ENCODE results near the gene YTHDC2.
A peak's percentile ranks its signal among the peaks of the same experiment; 100 is the strongest.

The YTHDC2 gene

GRCh38 chr5:113505181-113505580, 8.3 kb upstream of the YTHDC2 start:
- Histone ChIP-seq H3K4me3 (ENCODE audit: severe bottlenecking) (no peak overlapping the region), H3K9me3 (ENCODE audit: severe bottlenecking) (no peaks in the 10 kb centered on the region), H3K27me3 (ENCODE audit: insufficient read depth, poor library complexity, severe bottlenecking) (no peaks in the 10 kb centered on the region), H3K4me1 (ENCODE audit: insufficient read depth, poor library complexity, severe bottlenecking) (peaks cover 9% of the 10 kb centered on the region), H3K36me3 (ENCODE audit: low read depth) (no peaks in the 10 kb centered on the region), H3K27ac (ENCODE audit: poor library complexity, severe bottlenecking) (no peak overlapping the region)
- TF ChIP-seq CTCF (IDR thresholded peaks at IDR 0.05; ENCODE audit: poor library complexity, severe bottlenecking), result no peak
- DNase-seq (ENCODE audit: low spot score) (no peak), ATAC-seq (ENCODE audit: low read depth) (peak; percentile 99)

DNA sequence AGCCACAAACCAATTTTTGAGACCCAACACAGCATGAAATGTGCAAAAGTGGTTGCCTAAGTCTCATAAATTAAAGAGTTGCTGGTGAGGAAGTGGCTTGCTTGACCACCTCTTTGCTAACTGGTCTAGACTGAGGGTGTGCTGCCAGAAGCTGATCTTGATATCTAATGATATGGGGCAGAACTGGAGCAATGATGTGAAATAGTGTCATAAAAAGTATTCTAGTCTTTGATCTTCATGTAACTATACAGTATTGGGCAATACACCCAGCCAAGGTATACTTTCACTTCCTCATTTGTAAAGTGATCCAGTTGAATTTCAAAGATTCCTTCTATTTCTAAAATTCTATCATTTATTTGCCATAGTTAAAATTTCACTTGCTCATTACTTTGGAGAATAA, 5.9 kb upstream of the YTHDC2 start:
- DNase-seq (ENCODE audit: low spot score) (no peak), ATAC-seq (ENCODE audit: low read depth) (no peak)
- H3K27me3 ChIP-seq (ENCODE audit: insufficient read depth, poor library complexity, severe bottlenecking), result no peaks in the 10 kb centered on the region
- no peak for TF ChIP-seq CTCF (IDR thresholded peaks at IDR 0.05; ENCODE audit: poor library complexity, severe bottlenecking)
- H3K4me3 ChIP-seq (ENCODE audit: severe bottlenecking), result no peak overlapping the region
- no peaks in the 10 kb centered on the region for H3K36me3 ChIP-seq (ENCODE audit: low read depth)
- H3K9me3 ChIP-seq (ENCODE audit: severe bottlenecking), result no peaks in the 10 kb centered on the region
- no peak overlapping the region for H3K27ac ChIP-seq (ENCODE audit: poor library complexity, severe bottlenecking)
- peaks cover 10% of the 10 kb centered on the region for H3K4me1 ChIP-seq (ENCODE audit: insufficient read depth, poor library complexity, severe bottlenecking)

- H3K4me3 ChIP-seq (ENCODE audit: severe bottlenecking), result no peak overlapping the region
- no peak for DNase-seq (ENCODE audit: low spot score)
- H3K9me3 ChIP-seq (ENCODE audit: severe bottlenecking), result no peaks in the 10 kb centered on the region
- H3K4me1 ChIP-seq (ENCODE audit: insufficient read depth, poor library complexity, severe bottlenecking), result peaks cover 15% of the 10 kb centered on the region
- no peaks in the 10 kb centered on the region for H3K27me3 ChIP-seq (ENCODE audit: insufficient read depth, poor library complexity, severe bottlenecking)
- no peak for ATAC-seq (ENCODE audit: low read depth)
- no peak overlapping the region for H3K27ac ChIP-seq (ENCODE audit: poor library complexity, severe bottlenecking)
- no peaks in the 10 kb centered on the region for H3K36me3 ChIP-seq (ENCODE audit: low read depth)
- TF ChIP-seq CTCF (IDR thresholded peaks at IDR 0.05; ENCODE audit: poor library complexity, severe bottlenecking), result no peak
Observed at GRCh38 chr5:113508756-113509155, 4.7 kb upstream of the YTHDC2 start.

DNA sequence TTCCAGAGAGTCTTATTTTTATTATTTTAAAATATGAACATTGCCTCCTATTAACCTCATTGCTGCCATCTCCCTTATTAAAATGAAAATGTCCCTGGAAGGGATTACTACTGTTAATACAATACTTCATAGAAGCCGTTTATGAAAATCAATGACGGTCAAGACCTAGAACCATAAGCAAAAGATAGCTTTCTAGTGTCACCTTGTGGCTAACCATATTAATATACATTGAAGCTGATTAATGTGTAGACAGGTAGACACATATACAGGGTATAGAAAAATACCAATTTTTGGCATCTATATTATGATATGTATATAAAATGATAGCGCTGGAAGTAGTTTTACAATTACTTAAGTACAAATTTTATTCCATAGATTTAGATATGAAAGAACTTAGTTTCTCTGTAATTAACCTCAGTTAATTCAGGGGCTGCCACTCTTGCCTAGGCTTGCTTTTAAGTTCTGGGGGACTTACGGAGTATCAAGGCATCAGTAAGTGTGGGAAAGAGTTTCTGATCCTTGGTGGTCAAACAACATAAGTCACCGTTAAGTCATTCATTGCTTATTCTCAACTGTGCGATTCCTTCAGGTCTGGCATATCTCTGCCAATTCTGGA, 2.5 kb upstream of the YTHDC2 start:
- peak; percentile 59 for ATAC-seq (ENCODE audit: low read depth)
- peak; percentile 96 for TF ChIP-seq CTCF (IDR thresholded peaks at IDR 0.05; ENCODE audit: poor library complexity, severe bottlenecking)
- H3K4me3 ChIP-seq (ENCODE audit: severe bottlenecking), result no peak overlapping the region

GRCh38 chr5:113512341-113512740, 1.2 kb upstream of the YTHDC2 start:
- H3K27ac ChIP-seq (ENCODE audit: poor library complexity, severe bottlenecking), result peak overlapping the region; percentile 0
- no peak for TF ChIP-seq CTCF (IDR thresholded peaks at IDR 0.05; ENCODE audit: poor library complexity, severe bottlenecking)
- peaks cover 23% of the 10 kb centered on the region for H3K36me3 ChIP-seq (ENCODE audit: low read depth)
- no peak overlapping the region for H3K4me3 ChIP-seq (ENCODE audit: severe bottlenecking)
- H3K9me3 ChIP-seq (ENCODE audit: severe bottlenecking), result no peaks in the 10 kb centered on the region
- DNase-seq (ENCODE audit: low spot score) (no peak), ATAC-seq (ENCODE audit: low read depth) (no peak)
- H3K4me1 ChIP-seq (ENCODE audit: insufficient read depth, poor library complexity, severe bottlenecking), result peaks cover 23% of the 10 kb centered on the region
- H3K27me3 ChIP-seq (ENCODE audit: insufficient read depth, poor library complexity, severe bottlenecking), result no peaks in the 10 kb centered on the region

More for the DNA sequence above, 2.5 kb upstream of the YTHDC2 start:
- Histone ChIP-seq H3K27me3 (ENCODE audit: insufficient read depth, poor library complexity, severe bottlenecking) (no peaks in the 10 kb centered on the region), H3K9me3 (ENCODE audit: severe bottlenecking) (no peaks in the 10 kb centered on the region), H3K36me3 (ENCODE audit: low read depth) (peaks cover 10% of the 10 kb centered on the region), H3K4me1 (ENCODE audit: insufficient read depth, poor library complexity, severe bottlenecking) (peaks cover 22% of the 10 kb centered on the region), H3K27ac (ENCODE audit: poor library complexity, severe bottlenecking) (no peak overlapping the region)
- DNase-seq (ENCODE audit: low spot score), result no peak
